Measurements from ENCODE around the gene EHF.

GRCh38 chr11:34613552-34614056 is 7.3 kb upstream of the EHF start:
- TF ChIP-seq CTCF (IDR thresholded peaks at IDR 0.05; ENCODE audit: poor library complexity) (no peak), EZH2phosphoT487 (IDR thresholded peaks at IDR 0.05; ENCODE audit: low read depth, severe bottlenecking, unreplicated experiment) (no peak), EZH2 (IDR thresholded peaks at IDR 0.05; ENCODE audit: borderline replicate concordance) (no peak)

Data from hepatocyte (in vitro differentiated cells).